K562 (cell line): Measurements from ENCODE around the gene ABHD12. TPM values are rescaled to one million over a fixed set of nuclear protein-coding genes. Genes with fewer than 3 reads are reported as not detected.

Experiments
- CAMTA2 ChIP-seq: fragments of 250-450 bp; sonication (Bioruptor Pico); conservative IDR thresholded peaks from 2 replicates; pipeline ENCODE4 v1.5.1; 2022
- CEBPB ChIP-seq: fragments of 450-650 bp; IDR thresholded peaks from 2 replicates; pipeline ENCODE4 v1.6.1; 2016; ENCODE audit warnings: missing genetic modification characterization, missing compliant biosample characterization
- CHD1 ChIP-seq: fragments of 200-600 bp; sonication (generic); IDR thresholded peaks from one replicate; pipeline ENCODE4 v1.6.1; 2012; ENCODE audit warnings: mild to moderate bottlenecking, moderate library complexity, low read length, inconsistent platforms
- CTCF ChIP-seq, 3 experiments: IDR thresholded peaks in 2 of 3; conservative IDR thresholded peaks in 1 of 3; 2 replicates each; pipeline ENCODE4 v1.5.1; 2011 to 2012; ENCODE audit warnings: low read length in 3 of 3, mild to moderate bottlenecking in 3 of 3, control low read depth in 2 of 3, improper control_type of control experiment in 1 of 3, inconsistent platforms in 1 of 3, low read depth in 1 of 3, mixed read lengths in 1 of 3, moderate library complexity in 1 of 3; ENCODE audit not compliant: insufficient read depth in 2 of 3
- HCFC1 ChIP-seq: IDR thresholded peaks from 2 replicates; pipeline ENCODE4 v1.6.1; 2012; ENCODE audit warnings: low read depth, low read length, improper control_type of control experiment
- HOXB6 ChIP-seq: fragments of 250-450 bp; sonication (Bioruptor Pico); IDR thresholded peaks from 2 replicates; pipeline ENCODE4 v1.5.1; 2022; ENCODE audit warnings: mild to moderate bottlenecking, borderline replicate concordance
- MCM3 ChIP-seq: fragments of 450-650 bp; IDR thresholded peaks from 2 replicates; pipeline ENCODE4 v1.6.1; 2016
- MTA1 ChIP-seq: fragments of 450-650 bp; IDR thresholded peaks from 2 replicates; pipeline ENCODE4 v1.6.1; 2017; ENCODE audit warnings: borderline replicate concordance
- NFE2 ChIP-seq: IDR thresholded peaks from 2 replicates; pipeline ENCODE4 v1.6.1; 2014; ENCODE audit warnings: antibody characterized with exemption, low read depth
- RAD21 ChIP-seq, 2 experiments: fragments of 250-450 bp in 1 of 2; fragments of 450-650 bp in 1 of 2; sonication (Bioruptor Pico) in 1 of 2; formaldehyde crosslinking in 1 of 2; IDR thresholded peaks in 1 of 2; conservative IDR thresholded peaks in 1 of 2; 2 replicates each; pipeline versions ENCODE4 v1.4.0 to v1.8.0; 2020 to 2022; ENCODE audit warnings: mild to moderate bottlenecking in 2 of 2, moderate library complexity in 1 of 2
- RCOR1 ChIP-seq, 2 experiments: IDR thresholded peaks; 2 replicates each; pipeline ENCODE4 v1.6.1; 2012; ENCODE audit warnings: low read depth in 2 of 2, low read length in 2 of 2, borderline replicate concordance in 1 of 2, improper control_type of control experiment in 1 of 2
- TCF15 ChIP-seq: fragments of 250-450 bp; sonication (Bioruptor Pico); IDR thresholded peaks from 2 replicates; pipeline ENCODE4 v1.8.0; 2022; ENCODE audit warnings: moderate library complexity, mild to moderate bottlenecking, inconsistent platforms
- THRA ChIP-seq: fragments of 450-650 bp; IDR thresholded peaks from 2 replicates; pipeline ENCODE4 v1.6.1; 2017; ENCODE audit warnings: mild to moderate bottlenecking, moderate library complexity
- YY1 ChIP-seq, 3 experiments: IDR thresholded peaks; 2 replicates each; pipeline ENCODE4 v1.6.1; 2011; ENCODE audit warnings: low read length in 2 of 3, mild to moderate bottlenecking in 2 of 3, moderate library complexity in 2 of 3, borderline replicate concordance in 1 of 3, control low read depth in 1 of 3, low read depth in 1 of 3; ENCODE audit not compliant: insufficient read depth in 3 of 3, insufficient replicate concordance in 2 of 3, control insufficient read depth in 1 of 3, insufficient read length in 1 of 3; ENCODE audit errors: extremely low read depth in 1 of 3
- ZC3H4 ChIP-seq: sonication (generic); formaldehyde crosslinking; IDR thresholded peaks from 2 replicates; pipeline ENCODE4 v1.9.0; 2021; ENCODE audit warnings: missing genetic modification reagents, borderline replicate concordance
- ZMIZ1 ChIP-seq, 2 experiments: fragments of 150-350 bp in 1 of 2; IDR thresholded peaks; 2 replicates each; pipeline ENCODE4 v1.6.1; 2012 to 2016; ENCODE audit warnings: low read depth in 2 of 2, low read length in 2 of 2, mild to moderate bottlenecking in 1 of 2, moderate library complexity in 1 of 2
- ZNF224 ChIP-seq: sonication (generic); formaldehyde crosslinking; IDR thresholded peaks from 2 replicates; pipeline ENCODE4 v1.8.0; 2022; ENCODE audit warnings: mild to moderate bottlenecking, missing genetic modification reagents
- ZNF347 ChIP-seq: fragments of 450-650 bp; formaldehyde crosslinking; IDR thresholded peaks from 2 replicates; pipeline ENCODE4 v1.4.0; 2020; ENCODE audit warnings: low read depth, mild to moderate bottlenecking, moderate library complexity
- ZNF707 ChIP-seq: fragments of 250-450 bp; sonication (Bioruptor Pico); conservative IDR thresholded peaks from 2 replicates; pipeline ENCODE4 v1.8.0; 2022; ENCODE audit warnings: inconsistent platforms, mild to moderate bottlenecking, moderate library complexity
- polyA plus RNA-seq, 8 experiments: library from polyadenylated mRNA; depleted of rRNA in 4 of 8; stranded (reverse) in 5 of 8; unstranded in 3 of 8; fragments of >200 nt; fragmentation: Nextera tagmentation in 2 of 8; fragmentation: Illumina TruSeq in 1 of 8; extraction: Ambion mirVana in 2 of 8; extraction: Trizol in 1 of 8; gene quantifications; 2 replicates each; pipeline versions ENCODE4 v1.2.1 to v1.2.3, GENCODE V29; 2011 to 2014; ENCODE audit warnings: inconsistent platforms in 1 of 8, missing spikeins in 1 of 8
- total RNA-seq, 7 experiments: library from RNA; depleted of rRNA in 6 of 7; stranded (reverse); fragments of >200 nt in 6 of 7; fragmentation: Illumina TruSeq in 2 of 7; extraction: Trizol in 2 of 7; gene quantifications; 2 replicates each; pipeline versions ENCODE4 v1.2.1 to v1.2.3, GENCODE V29; 2011 to 2021; ENCODE audit warnings: low replicate concordance in 1 of 7

Gene ABHD12
- total and polyA plus RNA-seq, 9 of the 15 experiments (the other 6 are each of a cell fraction or from before 2014, with no cell fraction given), result 0.65 to 15.6 (median 9.1) TPM

GRCh38 chr20:25390538-25391528, at the start of gene ABHD12 (continued):
- no peak for TF ChIP-seq THRA
- no peak for TF ChIP-seq TCF15
- TF ChIP-seq CHD1, result peak; percentile 54
- peak; percentile 65 for TF ChIP-seq HCFC1
- no peak for TF ChIP-seq NFE2
- no peak for TF ChIP-seq RAD21 (CRISPR knock-in tag; conservative IDR thresholded peaks at IDR 0.05 in 1 of 2, IDR thresholded peaks at IDR 0.05 in 1 of 2)
- TF ChIP-seq ZNF347 (CRISPR knock-in tag), result no peak
- TF ChIP-seq MTA1, result no peak
- TF ChIP-seq YY1 (IDR thresholded peaks at IDR 0.05; ENCODE audit: borderline replicate concordance in 1 of 3, control insufficient read depth in 1 of 3, extremely low read depth in 1 of 3, insufficient read depth in 3 of 3, insufficient read length in 1 of 3, insufficient replicate concordance in 2 of 3, low read depth in 1 of 3, low read length in 2 of 3), result peak; percentile 65 to 94 (median 91)
- no peak for TF ChIP-seq ZC3H4 (CRISPR knock-in tag)
- no peak for TF ChIP-seq ZNF707 (CRISPR knock-in tag)
- no peak for TF ChIP-seq MCM3
- TF ChIP-seq HOXB6 (CRISPR knock-in tag), result no peak
- no peak for TF ChIP-seq CEBPB (tag)
- TF ChIP-seq RCOR1 (IDR thresholded peaks at IDR 0.05; ENCODE audit: borderline replicate concordance in 1 of 2, low read depth in 2 of 2, low read length in 2 of 2), result 0 out of 4 replicates have a peak, but pooled peaks of 1 of the 2 experiments have one; percentile 19
- TF ChIP-seq ZMIZ1 (IDR thresholded peaks at IDR 0.05; ENCODE audit: low read depth in 2 of 2, low read length in 2 of 2), result no peak
- TF ChIP-seq ZNF224 (CRISPR knock-in tag), result no peak
- no peak for TF ChIP-seq CTCF (IDR thresholded peaks at IDR 0.05 in 2 of 3, conservative IDR thresholded peaks at IDR 0.05 in 1 of 3; ENCODE audit: insufficient read depth in 2 of 3, low read depth in 1 of 3, low read length in 3 of 3)
- TF ChIP-seq CAMTA2 (CRISPR knock-in tag), result no peak
